GM12878 (cell line): ENCODE measurements around the gene ABHD14A. TPM values are rescaled to one million over a fixed set of nuclear protein-coding genes. Genes with fewer than 3 reads are reported as not detected.

Source experiments
- ATAC-seq: fragments of 200-7000 bp; cut with Tn5 transposase; 3 replicates; pipeline ENCODE4 v1.9.1; 2020; ENCODE audit warnings: mild to moderate bottlenecking, moderate library complexity
- BruUV-seq: library from RNA; stranded (reverse); fragments of 400-500 nt; replicated peaks from 2 replicates; lab custom pipeline; 2021; lab: Mats Ljungman, UMichigan
- CTCF ChIA-PET: fragments of 300-600 bp; sonication (Branson Sonifier 250); formaldehyde crosslinking; extraction: SDS; loops from one replicate; lab custom pipeline; 2021; ENCODE audit warnings: inconsistent platforms; lab: Yijun Ruan, JAX
- POLR2A ChIA-PET: fragments of 350-600 bp; formaldehyde crosslinking; extraction: SDS; loops from one replicate; lab custom pipeline; 2021; ENCODE audit warnings: inconsistent platforms; lab: Charles Lee
- RAD21 ChIA-PET: fragments of 300-600 bp; sonication (Branson Sonifier 250); formaldehyde crosslinking; loops from one replicate; lab custom pipeline; 2023; ENCODE audit warnings: antibody characterized with exemption; ENCODE audit not compliant: unreplicated experiment; lab: Charles Lee
- SMC1A ChIA-PET: fragments of 300-600 bp; sonication (Branson Sonifier 250); formaldehyde crosslinking; loops from one replicate; lab custom pipeline; 2023; ENCODE audit not compliant: unreplicated experiment, uncharacterized antibody; lab: Charles Lee
- DNase-seq: peaks from one replicate; pipeline ENCODE4 v3.0.0-alpha.2; 2011; ENCODE audit warnings: low read depth, low spot score
- FAIRE-seq: peaks from 3 replicates; lab custom pipeline; 2011; peaks lifted over from hg19 to GRCh38; lab: Jason Lieb, UNC
- H2AFZ ChIP-seq: 2 replicates; pipeline ENCODE4 v1.6.0; 2011; ENCODE audit warnings: low read depth, low read length, control low read depth; ENCODE audit not compliant: control insufficient read depth
- H3K27ac ChIP-seq: 2 replicates; pipeline ENCODE4 v1.5.1; 2011; ENCODE audit warnings: control low read depth; ENCODE audit not compliant: control insufficient read depth, insufficient read depth
- H3K27me3 ChIP-seq, 2 experiments: replicated peaks in 1 of 2; 2 replicates each; pipeline versions ENCODE4 v1.6.0 to v1.6.1; 2011; ENCODE audit warnings: low read length in 1 of 2; ENCODE audit not compliant: control insufficient read depth in 2 of 2, insufficient read depth in 2 of 2
- H3K36me3 ChIP-seq, 2 experiments: 2 replicates each; pipeline ENCODE4 v1.5.1; 2011; ENCODE audit warnings: low read length in 1 of 2; ENCODE audit not compliant: control insufficient read depth in 2 of 2, insufficient read depth in 2 of 2
- H3K4me1 ChIP-seq: 2 replicates; pipeline ENCODE4 v1.6.1; 2011; ENCODE audit warnings: mild to moderate bottlenecking, low read length, moderate library complexity, mixed read lengths; ENCODE audit not compliant: control insufficient read depth, insufficient read depth
- H3K4me2 ChIP-seq: 2 replicates; pipeline ENCODE4 v1.6.0; 2011; ENCODE audit warnings: control low read depth; ENCODE audit not compliant: control insufficient read depth, insufficient read depth
- H3K4me3 ChIP-seq: fragments of 200-600 bp; sonication (generic); 2 replicates; pipeline ENCODE4 v1.5.1; 2016
- H3K79me2 ChIP-seq: 2 replicates; pipeline ENCODE4 v1.6.0; 2011; ENCODE audit warnings: low read length; ENCODE audit not compliant: control insufficient read depth, insufficient read depth
- H3K9ac ChIP-seq: 2 replicates; pipeline ENCODE4 v1.8.0; 2011; ENCODE audit warnings: low read length, control low read depth, mixed read lengths; ENCODE audit not compliant: control insufficient read depth, insufficient read depth
- H3K9me3 ChIP-seq: replicated peaks from 3 replicates; pipeline ENCODE4 v1.5.1; 2011; ENCODE audit warnings: mild to moderate bottlenecking, low read length; ENCODE audit not compliant: control insufficient read depth, insufficient read depth
- H4K20me1 ChIP-seq: 2 replicates; pipeline ENCODE4 v1.6.0; 2011; ENCODE audit not compliant: control insufficient read depth, insufficient read depth
- ATF3 ChIP-seq: IDR thresholded peaks from 2 replicates; pipeline ENCODE4 v1.6.1; 2011; ENCODE audit warnings: low read depth, mild to moderate bottlenecking, low read length, moderate library complexity, borderline replicate concordance; ENCODE audit errors: extremely low read depth
- BCL11A ChIP-seq: IDR thresholded peaks from 2 replicates; pipeline ENCODE4 v1.6.1; 2011; ENCODE audit warnings: low read depth, low read length
- CEBPB ChIP-seq, 2 experiments: fragments of 150-350 bp in 1 of 2; IDR thresholded peaks; 2 replicates each; pipeline ENCODE4 v1.6.1; 2012 to 2014; ENCODE audit warnings: low read depth in 2 of 2, low read length in 2 of 2, borderline replicate concordance in 1 of 2, inconsistent platforms in 1 of 2
- DPF2 ChIP-seq: fragments of 450-650 bp; IDR thresholded peaks from 2 replicates; pipeline ENCODE4 v1.6.1; 2017; ENCODE audit warnings: mild to moderate bottlenecking
- ELK1 ChIP-seq: IDR thresholded peaks from 2 replicates; pipeline ENCODE4 v1.6.1; 2012; ENCODE audit warnings: low read depth, low read length, improper control_type of control experiment
- FOS ChIP-seq: IDR thresholded peaks from 3 replicates; pipeline ENCODE4 v1.6.1; 2011; ENCODE audit warnings: borderline replicate concordance; ENCODE audit not compliant: insufficient read length; ENCODE audit errors: extremely low read depth
- IRF3 ChIP-seq: fragments of 450-650 bp; IDR thresholded peaks from 2 replicates; pipeline ENCODE4 v1.6.1; 2014; ENCODE audit warnings: mild to moderate bottlenecking
- MEF2A ChIP-seq: IDR thresholded peaks from 2 replicates; pipeline ENCODE4 v1.6.1; 2011; ENCODE audit warnings: low read depth, mild to moderate bottlenecking, low read length, moderate library complexity; ENCODE audit not compliant: insufficient read depth
- MTA2 ChIP-seq: fragments of 450-650 bp; IDR thresholded peaks from 2 replicates; pipeline ENCODE4 v1.6.1; 2016; ENCODE audit warnings: low read depth, mild to moderate bottlenecking, moderate library complexity
- NBN ChIP-seq: fragments of 450-650 bp; IDR thresholded peaks from 2 replicates; pipeline ENCODE4 v1.6.1; 2016
- NFIC ChIP-seq: IDR thresholded peaks from 2 replicates; pipeline ENCODE4 v1.6.1; 2012; ENCODE audit warnings: low read depth, mild to moderate bottlenecking, inconsistent platforms, low read length, moderate library complexity
- PBX3 ChIP-seq: IDR thresholded peaks from 2 replicates; pipeline ENCODE4 v1.6.1; 2011; ENCODE audit warnings: mild to moderate bottlenecking, low read depth, low read length, moderate library complexity; ENCODE audit not compliant: insufficient replicate concordance
- RELA ChIP-seq: fragments of 450-650 bp; IDR thresholded peaks from 2 replicates; pipeline ENCODE4 v1.8.0; 2014; ENCODE audit warnings: borderline replicate concordance; ENCODE audit not compliant: partially characterized antibody
- RUNX3 ChIP-seq: IDR thresholded peaks from 2 replicates; pipeline ENCODE4 v1.6.1; 2012; ENCODE audit warnings: low read length, inconsistent platforms
- SKIL ChIP-seq: fragments of 450-650 bp; IDR thresholded peaks from 2 replicates; pipeline ENCODE4 v1.6.1; 2017; ENCODE audit warnings: mild to moderate bottlenecking, low read depth, inconsistent platforms; ENCODE audit not compliant: poor library complexity, severe bottlenecking
- TARDBP ChIP-seq: IDR thresholded peaks from 2 replicates; pipeline ENCODE4 v1.6.1; 2016; ENCODE audit warnings: borderline replicate concordance
- ZNF207 ChIP-seq: fragments of 450-650 bp; IDR thresholded peaks from 2 replicates; pipeline ENCODE4 v1.6.1; 2014; ENCODE audit warnings: antibody characterized with exemption, mild to moderate bottlenecking, borderline replicate concordance
- WGBS: methylation state at CpG from one replicate; pipeline ENCODE4 v1.1.6; 2016; ENCODE audit warnings: low lambda C conversion rate; ENCODE audit not compliant: insufficient replicate concordance, insufficient coverage; ENCODE audit errors: missing lambda C conversion rate; 5-methylcytosine and 5-hydroxymethylcytosine counted together
- in situ Hi-C: fragments of 300-500 bp; cut with MboI; formaldehyde crosslinking; loops from 9 replicates; pipeline ENCODE4 v1.14.3; 2018; ENCODE audit warnings: mixed read lengths
- intact Hi-C: fragments of 100-400 bp; cut with micrococcal nuclease; formaldehyde crosslinking; loops from one replicate; pipeline ENCODE4 v1.14.2; 2022; ENCODE audit not compliant: unreplicated experiment
- polyA plus RNA-seq, 11 experiments: library from polyadenylated mRNA; depleted of rRNA in 4 of 11; unstranded in 6 of 11; stranded (reverse) in 5 of 11; fragments of >200 nt; fragmentation: Nextera tagmentation in 4 of 11; fragmentation: Illumina TruSeq in 1 of 11; extraction: Ambion mirVana in 4 of 11; extraction: Trizol in 1 of 11; gene quantifications; 1 replicate in 1 of 11; 2 replicates in 10 of 11; pipeline versions ENCODE4 v1.2.1 to v1.2.3, GENCODE V29; 2011 to 2016; ENCODE audit warnings: inconsistent platforms in 2 of 11, missing spikeins in 2 of 11, low read depth in 1 of 11
- total RNA-seq, 4 experiments: library from RNA; depleted of rRNA in 3 of 4; stranded (reverse); fragments of >200 nt in 3 of 4; fragmentation: Illumina TruSeq in 1 of 4; extraction: Trizol in 1 of 4; gene quantifications; 2 replicates each; pipeline versions ENCODE4 v1.2.1 to v1.2.3, GENCODE V29; 2013 to 2021

ABHD14A gene
- total and polyA plus RNA-seq, 10 of the 15 experiments (the other 5 are each of a cell fraction or from before 2014, with no cell fraction given) = 1.2 to 27.0 (median 7.9) TPM

GRCh38 chr3:52019352-52020080 lies 44.7 kb downstream of the ABHD14A start:
- ChIA-PET RAD21 (interaction anchor here (5.2 to 7.1 kb wide), 3 partner anchors 16 to 34 kb away, joined by 42 to 70 read pairs (median 48); no protein-coding TSS in a partner anchor), SMC1A (interaction anchor here (0.9 to 12.8 kb wide), 3 partner anchors 13 to 35 kb away, joined by 3 to 116 read pairs (median 3); partner anchors contain the start of gene DUSP7), CTCF (interaction anchor here (0.6 to 3.9 kb wide), 5 partner anchors 15 to 38 kb away, joined by 3 to 17 read pairs (median 5); no protein-coding TSS in a partner anchor), POLR2A (interaction anchor here (1.0 to 2.1 kb wide), 2 partner anchors 17 to 33 kb away, joined by 3 to 7 read pairs; no protein-coding TSS in a partner anchor)
- DNase-seq = no peak
- WGBS = 42% methylated on average over 17 of the region's 17 CpGs
- in situ Hi-C loops (no loop called here), intact Hi-C loops (no loop called here)
- Histone ChIP-seq H2AFZ (peak overlapping the region; percentile 23; the same call in 1 of the 2 replicates), H3K36me3 (no peaks in the 10 kb centered on the region), H3K4me2 (no peak overlapping the region), H4K20me1 (no peaks in the 10 kb centered on the region), H3K27me3 (no peaks in the 10 kb centered on the region), H3K27ac (no peak overlapping the region), H3K4me1 (peaks cover 18% of the 10 kb centered on the region), H3K9ac (no peak overlapping the region), H3K79me2 (no peaks in the 10 kb centered on the region), H3K4me3 (no peak overlapping the region), H3K9me3 (no peaks in the 10 kb centered on the region)
- ATAC-seq = no peak
- FAIRE-seq = no peak
- BruUV-seq = no TSS peak
- TF ChIP-seq ELK1 (no peak), NFIC (no peak), ZNF207 (no peak), TARDBP (no peak), MTA2 (peak; percentile 33; the same call in 1 of the 2 replicates), CEBPB (IDR thresholded peaks at IDR 0.05; ENCODE audit: borderline replicate concordance in 1 of 2, low read depth in 2 of 2, low read length in 2 of 2) (no peak), NBN (no peak), RUNX3 (0 out of 2 replicates have a peak, but pooled peaks have one; percentile 3), IRF3 (no peak), DPF2 (peak; percentile 51), MEF2A (no peak), ATF3 (no peak), RELA (no peak), BCL11A (no peak), FOS (no peak), SKIL (no peak), PBX3 (no peak)
